Ovary (tissue), 3 donors: ENCODE measurements around the gene SELENOV.

Experiments used
- EP300 ChIP-seq: sonication (generic); formaldehyde crosslinking; IDR thresholded peaks from one replicate; pipeline ENCODE4 v1.6.1; 2017; ENCODE audit warnings: antibody characterized with exemption
- POLR2A ChIP-seq: fragments of 450-650 bp; IDR thresholded peaks from one replicate; pipeline ENCODE4 v1.6.1; 2017; ENCODE audit warnings: antibody characterized with exemption, mild to moderate bottlenecking, moderate library complexity
- TF ChIP-seq, protein P1 (sequence below), 3 donors: fragments of 450-650 bp in 2 of 3; fragments of 200-600 bp in 1 of 3; IDR thresholded peaks; one replicate each; pipeline versions ENCODE4 v1.5.1 to v1.8.0; 2016 to 2022; ENCODE audit warnings: antibody characterized with exemption in 3 of 3, mild to moderate bottlenecking in 1 of 3
- donor health status: DM: no; HTN: no; CAD: no.

DNA sequence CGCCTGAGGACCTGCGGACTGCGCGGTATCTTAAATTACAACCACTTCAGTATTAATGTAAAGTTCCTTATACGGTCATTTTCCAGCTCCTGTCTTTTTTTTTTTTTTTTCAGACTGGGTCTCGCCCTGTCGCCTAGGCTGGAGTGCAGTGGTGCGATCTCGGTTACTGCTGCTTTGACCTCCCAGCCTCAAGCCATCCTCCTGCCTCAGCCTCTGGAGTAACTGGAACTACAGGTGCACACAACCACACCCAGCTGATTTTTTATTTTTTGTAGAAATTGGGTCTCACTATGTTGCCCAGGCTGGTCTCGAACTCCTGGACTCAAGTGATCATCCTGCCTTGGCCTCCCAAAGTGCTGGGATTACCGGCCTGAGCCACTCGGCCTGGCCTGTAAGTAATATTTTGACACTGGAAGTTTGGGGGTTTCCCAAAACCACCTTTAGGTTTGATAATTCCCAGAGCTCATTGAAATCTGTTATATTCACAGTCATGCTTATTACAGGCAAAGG lies 18.1 kb downstream of the SELENOV start:
- TF ChIP-seq EP300, result no peak
- TF ChIP-seq, protein P1, sequence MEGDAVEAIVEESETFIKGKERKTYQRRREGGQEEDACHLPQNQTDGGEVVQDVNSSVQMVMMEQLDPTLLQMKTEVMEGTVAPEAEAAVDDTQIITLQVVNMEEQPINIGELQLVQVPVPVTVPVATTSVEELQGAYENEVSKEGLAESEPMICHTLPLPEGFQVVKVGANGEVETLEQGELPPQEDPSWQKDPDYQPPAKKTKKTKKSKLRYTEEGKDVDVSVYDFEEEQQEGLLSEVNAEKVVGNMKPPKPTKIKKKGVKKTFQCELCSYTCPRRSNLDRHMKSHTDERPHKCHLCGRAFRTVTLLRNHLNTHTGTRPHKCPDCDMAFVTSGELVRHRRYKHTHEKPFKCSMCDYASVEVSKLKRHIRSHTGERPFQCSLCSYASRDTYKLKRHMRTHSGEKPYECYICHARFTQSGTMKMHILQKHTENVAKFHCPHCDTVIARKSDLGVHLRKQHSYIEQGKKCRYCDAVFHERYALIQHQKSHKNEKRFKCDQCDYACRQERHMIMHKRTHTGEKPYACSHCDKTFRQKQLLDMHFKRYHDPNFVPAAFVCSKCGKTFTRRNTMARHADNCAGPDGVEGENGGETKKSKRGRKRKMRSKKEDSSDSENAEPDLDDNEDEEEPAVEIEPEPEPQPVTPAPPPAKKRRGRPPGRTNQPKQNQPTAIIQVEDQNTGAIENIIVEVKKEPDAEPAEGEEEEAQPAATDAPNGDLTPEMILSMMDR (IDR thresholded peaks at IDR 0.05), result no peak
- TF ChIP-seq POLR2A, result no peak
